Thymus (tissue), 11 donors: ENCODE measurements around the gene TLCD5. TPM values are rescaled to one million over a fixed set of nuclear protein-coding genes. Genes with fewer than 3 reads are reported as not detected.

Experiments
- DNase-seq, 9 donors: peaks; one replicate each; pipeline ENCODE4 v3.0.0-alpha.2; 2013; ENCODE audit warnings: low spot score in 9 of 9, low read depth in 6 of 9, missing footprints in 1 of 9
- H3K27ac ChIP-seq, 2 donors: one replicate each; pipeline ENCODE4 v1.5.1; 2013; ENCODE audit warnings: control low read depth in 1 of 2, low read depth in 1 of 2, low read length in 1 of 2, mild to moderate bottlenecking in 1 of 2, moderate library complexity in 1 of 2
- H3K27me3 ChIP-seq, 2 donors: one replicate each; pipeline ENCODE4 v1.5.1; 2013; ENCODE audit warnings: low read length in 1 of 2; ENCODE audit not compliant: control insufficient read depth in 2 of 2, insufficient read depth in 1 of 2
- H3K36me3 ChIP-seq, 2 donors: one replicate each; pipeline ENCODE4 v1.5.1; 2013; ENCODE audit warnings: low read length in 1 of 2, mild to moderate bottlenecking in 1 of 2, moderate library complexity in 1 of 2; ENCODE audit not compliant: control insufficient read depth in 2 of 2, insufficient read depth in 2 of 2
- H3K4me1 ChIP-seq, 2 donors: one replicate each; pipeline ENCODE4 v1.5.1; 2013; ENCODE audit warnings: low read length in 2 of 2; ENCODE audit not compliant: control insufficient read depth in 2 of 2, insufficient read depth in 2 of 2
- H3K4me3 ChIP-seq, 2 donors: one replicate each; pipeline ENCODE4 v1.5.1; 2013; ENCODE audit warnings: low read length in 2 of 2, control low read depth in 1 of 2, mild to moderate bottlenecking in 1 of 2
- H3K9me3 ChIP-seq, 2 donors: one replicate each; pipeline ENCODE4 v1.5.1; 2013; ENCODE audit warnings: low read length in 1 of 2, mild to moderate bottlenecking in 1 of 2; ENCODE audit not compliant: control insufficient read depth in 2 of 2, insufficient read depth in 1 of 2
- WGBS: extraction: QIAGEN DNeasy Blood & Tissue Kit; methylation state at CpG from one replicate; pipeline ENCODE4 v1.1.7; 2013; 5-methylcytosine and 5-hydroxymethylcytosine counted together
- polyA plus RNA-seq: library from polyadenylated mRNA; stranded (reverse); fragments of 200-250 nt; gene quantifications from one replicate; pipeline ENCODE4 v1.2.3, GENCODE V29; 2013
- total RNA-seq: library from RNA; stranded (reverse); fragments of 120-200 nt; gene quantifications from one replicate; pipeline ENCODE4 v1.2.4, GENCODE V29; 2013
- donor health status: healthy.

The TLCD5 gene
- total and polyA plus RNA-seq, 2 donors, result 1.1 to 2.1 TPM

DNA sequence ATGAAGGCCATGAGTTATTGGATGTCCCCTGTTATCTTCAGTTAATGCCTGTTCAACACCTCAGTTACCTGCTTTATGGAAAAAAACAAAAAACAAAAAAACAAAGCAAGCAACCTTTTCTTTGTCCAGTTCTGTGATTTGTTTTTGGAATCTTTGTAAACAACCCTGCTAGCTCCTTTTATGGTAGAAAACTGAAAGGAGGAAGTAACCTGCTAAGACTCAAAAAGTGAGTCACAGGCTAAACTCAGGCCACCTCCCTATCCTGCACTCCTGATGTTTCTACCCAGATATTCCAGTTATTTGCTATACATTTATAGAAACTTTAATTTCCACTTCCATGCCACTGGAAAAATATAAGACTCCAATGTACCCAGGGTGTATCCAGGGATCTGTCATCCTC, 20.6 kb upstream of the TLCD5 start:
- Histone ChIP-seq H3K4me3 (no peak overlapping the region), H3K4me1 (no peaks in the 10 kb centered on the region), H3K27me3 (peaks cover 0 to 3% of the 10 kb centered on the region in 2 donors), H3K9me3 (no peaks in the 10 kb centered on the region), H3K36me3 (no peaks in the 10 kb centered on the region), H3K27ac (no peak overlapping the region)
- no peak for DNase-seq

DNA sequence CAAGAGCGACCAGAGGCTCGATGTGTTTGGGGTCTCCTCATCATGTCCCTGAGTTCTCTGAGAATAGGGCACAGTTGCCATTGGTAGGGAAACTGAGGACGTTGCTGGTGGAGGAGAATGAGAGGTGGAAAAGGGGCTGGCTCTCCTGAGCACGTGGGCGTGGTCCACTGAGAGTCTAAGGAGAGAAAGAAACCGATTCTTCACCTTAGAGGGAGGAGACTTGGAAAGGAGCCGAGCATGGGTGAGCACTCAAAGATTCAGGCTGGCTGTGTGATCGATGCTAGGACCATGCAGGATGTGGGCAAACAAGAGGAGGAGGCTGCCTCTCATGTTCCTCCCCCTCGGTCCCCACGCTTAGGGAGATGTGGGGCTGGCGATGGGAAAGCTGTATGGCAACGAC, 19.8 kb upstream of the TLCD5 start:
- Histone ChIP-seq H3K36me3 (no peaks in the 10 kb centered on the region), H3K27me3 (peaks cover 0 to 2% of the 10 kb centered on the region in 2 donors), H3K4me3 (no peak overlapping the region), H3K4me1 (no peaks in the 10 kb centered on the region), H3K9me3 (no peaks in the 10 kb centered on the region), H3K27ac (no peak overlapping the region)
- 88% methylated on average over 12 of the region's 12 CpGs for WGBS
- no peak for DNase-seq

DNA sequence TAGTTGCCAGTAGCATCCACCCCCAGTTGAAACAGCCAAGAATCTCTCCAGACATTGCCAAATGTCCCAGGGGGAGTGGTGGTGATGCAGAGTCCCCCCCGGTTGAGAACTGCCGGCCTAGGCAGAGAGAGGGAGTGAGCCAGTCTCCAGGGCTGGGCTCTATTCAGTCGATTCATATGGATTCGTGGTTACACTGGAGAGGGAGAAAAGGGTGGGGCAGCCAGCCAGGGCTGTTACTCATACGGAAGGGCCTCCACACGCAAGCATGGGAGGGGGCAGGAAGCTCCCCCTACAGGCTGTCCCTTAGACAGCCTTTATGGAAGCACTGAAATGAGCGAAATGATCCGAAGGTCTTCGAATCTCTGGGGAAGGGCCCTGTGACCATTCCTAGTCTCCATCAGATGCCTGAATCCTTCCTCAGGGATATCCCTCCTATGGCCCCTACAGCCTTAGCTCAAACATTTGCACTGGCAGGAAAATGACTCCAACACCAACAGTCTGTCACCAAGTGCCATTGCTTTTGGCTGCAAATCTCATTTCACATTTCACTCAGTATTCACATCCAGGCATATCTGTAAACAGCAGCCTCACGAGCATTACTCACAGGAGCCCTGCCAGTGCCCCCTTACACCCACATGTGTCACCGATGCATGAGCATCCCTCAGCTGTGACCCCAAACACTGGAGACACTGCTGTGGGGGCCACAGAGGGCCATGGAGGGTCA, 18.4 kb upstream of the TLCD5 start:
- Histone ChIP-seq H3K4me1 (no peaks in the 10 kb centered on the region), H3K36me3 (no peaks in the 10 kb centered on the region), H3K4me3 (no peak overlapping the region), H3K27ac (no peak overlapping the region), H3K9me3 (no peaks in the 10 kb centered on the region), H3K27me3 (peaks cover 0 to 2% of the 10 kb centered on the region in 2 donors)
- no peak for DNase-seq
- WGBS, result 92% methylated on average over 11 of the region's 11 CpGs

DNA sequence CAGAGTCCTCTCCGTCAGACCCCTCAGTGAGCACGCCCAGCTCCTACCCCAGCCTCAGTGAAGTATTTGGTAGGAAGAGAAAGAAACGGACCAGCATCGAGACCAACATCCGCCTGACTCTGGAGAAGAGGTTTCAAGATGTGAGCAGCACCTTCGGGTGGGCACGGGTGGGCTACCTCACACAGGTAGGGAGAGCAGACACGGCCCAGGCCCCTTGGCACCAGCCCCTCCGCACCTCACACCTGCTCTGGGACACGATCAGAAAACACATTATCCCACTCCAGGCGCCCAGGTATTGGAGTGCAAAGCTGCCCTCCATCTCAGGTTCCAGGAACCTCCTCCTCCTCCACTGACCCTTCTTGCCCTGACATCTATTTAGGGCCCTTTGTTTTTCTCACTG, 17.6 kb upstream of the TLCD5 start:
- DNase-seq, result no peak
- 94% methylated on average over 11 of the region's 11 CpGs for WGBS
- no peaks in the 10 kb centered on the region for H3K36me3 ChIP-seq
- no peak overlapping the region for H3K27ac ChIP-seq
- H3K4me3 ChIP-seq, result no peak overlapping the region
- H3K27me3 ChIP-seq, result peaks cover 0 to 2% of the 10 kb centered on the region in 2 donors
- H3K9me3 ChIP-seq, result no peaks in the 10 kb centered on the region
- no peaks in the 10 kb centered on the region for H3K4me1 ChIP-seq

DNA sequence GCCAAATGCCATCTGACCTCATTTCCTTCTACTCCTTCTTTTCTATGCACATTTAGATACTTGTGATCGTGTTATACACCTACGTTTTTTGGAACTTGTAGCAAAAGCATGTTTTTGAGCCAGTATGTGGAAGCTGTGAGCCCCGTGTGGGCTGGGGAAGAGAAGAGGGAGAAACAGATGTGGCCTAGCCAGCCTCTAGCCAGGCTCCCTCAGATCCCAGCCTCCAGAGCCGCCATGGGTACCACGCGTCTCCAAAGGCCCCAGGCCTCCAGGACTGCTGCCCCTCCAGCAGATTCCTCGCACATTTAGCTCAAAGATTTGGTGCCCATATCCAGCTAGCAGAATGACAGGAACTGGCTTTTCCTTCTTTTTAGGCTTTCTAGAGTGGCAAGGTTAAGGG, 17.0 kb upstream of the TLCD5 start:
- H3K27me3 ChIP-seq, result peaks cover 0 to 2% of the 10 kb centered on the region in 2 donors
- H3K36me3 ChIP-seq, result no peaks in the 10 kb centered on the region
- H3K4me1 ChIP-seq, result no peaks in the 10 kb centered on the region
- H3K9me3 ChIP-seq, result no peaks in the 10 kb centered on the region
- 96% methylated on average over 7 of the region's 7 CpGs for WGBS
- no peak overlapping the region for H3K4me3 ChIP-seq
- DNase-seq, result no peak
- H3K27ac ChIP-seq, result no peak overlapping the region

DNA sequence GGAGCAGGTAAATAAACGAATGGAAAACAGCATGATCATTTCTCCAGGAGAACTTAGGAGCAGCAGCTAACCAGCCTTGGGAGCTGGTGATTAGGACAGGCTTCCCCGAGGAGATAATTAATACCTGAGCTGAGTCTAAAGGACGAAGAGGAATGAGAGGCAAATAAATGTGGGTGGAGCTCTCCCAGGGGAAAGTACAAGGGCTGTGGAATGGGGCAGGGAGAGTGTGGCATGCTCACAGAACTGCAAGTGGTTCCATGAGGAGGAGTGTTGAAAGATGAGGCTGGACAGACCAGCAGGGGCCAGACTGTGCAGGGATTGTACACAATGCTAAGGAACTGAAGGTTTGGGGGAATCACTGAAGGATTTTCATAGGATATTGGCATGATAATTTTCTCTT, 14.2 kb upstream of the TLCD5 start:
- Histone ChIP-seq H3K4me1 (no peaks in the 10 kb centered on the region), H3K27ac (no peak overlapping the region), H3K27me3 (peaks cover 0 to 5% of the 10 kb centered on the region in 2 donors), H3K4me3 (no peak overlapping the region), H3K9me3 (no peaks in the 10 kb centered on the region), H3K36me3 (no peaks in the 10 kb centered on the region)
- WGBS, result 92% methylated on average over 3 of the region's 3 CpGs
- DNase-seq, result no peak

DNA sequence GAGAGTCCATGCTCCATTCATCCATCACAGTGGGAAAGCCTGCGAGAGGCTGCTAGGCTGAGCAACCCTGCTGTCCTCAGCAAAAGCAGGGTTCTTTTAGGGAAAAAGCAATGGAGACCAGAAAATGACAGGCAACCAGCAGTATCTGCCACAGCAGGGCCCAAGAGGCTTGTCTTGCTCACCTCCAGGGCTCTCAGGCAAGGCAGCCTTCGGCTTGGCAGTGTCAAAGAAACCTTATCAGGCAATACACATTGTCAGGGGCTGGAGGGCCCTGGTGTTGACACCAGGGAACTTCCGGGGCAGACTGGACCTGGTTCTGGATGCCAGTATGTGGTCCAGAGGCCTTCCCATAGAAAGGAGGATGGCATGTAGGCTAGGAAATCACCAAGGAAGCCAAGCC, 10.2 kb upstream of the TLCD5 start:
- WGBS, result 94% methylated on average over 3 of the region's 3 CpGs
- H3K36me3 ChIP-seq, result no peaks in the 10 kb centered on the region
- H3K4me1 ChIP-seq, result no peaks in the 10 kb centered on the region
- H3K27me3 ChIP-seq, result peaks cover 0 to 14% of the 10 kb centered on the region in 2 donors
- no peak for DNase-seq
- H3K27ac ChIP-seq, result no peak overlapping the region
- H3K9me3 ChIP-seq, result no peaks in the 10 kb centered on the region
- H3K4me3 ChIP-seq, result no peak overlapping the region

DNA sequence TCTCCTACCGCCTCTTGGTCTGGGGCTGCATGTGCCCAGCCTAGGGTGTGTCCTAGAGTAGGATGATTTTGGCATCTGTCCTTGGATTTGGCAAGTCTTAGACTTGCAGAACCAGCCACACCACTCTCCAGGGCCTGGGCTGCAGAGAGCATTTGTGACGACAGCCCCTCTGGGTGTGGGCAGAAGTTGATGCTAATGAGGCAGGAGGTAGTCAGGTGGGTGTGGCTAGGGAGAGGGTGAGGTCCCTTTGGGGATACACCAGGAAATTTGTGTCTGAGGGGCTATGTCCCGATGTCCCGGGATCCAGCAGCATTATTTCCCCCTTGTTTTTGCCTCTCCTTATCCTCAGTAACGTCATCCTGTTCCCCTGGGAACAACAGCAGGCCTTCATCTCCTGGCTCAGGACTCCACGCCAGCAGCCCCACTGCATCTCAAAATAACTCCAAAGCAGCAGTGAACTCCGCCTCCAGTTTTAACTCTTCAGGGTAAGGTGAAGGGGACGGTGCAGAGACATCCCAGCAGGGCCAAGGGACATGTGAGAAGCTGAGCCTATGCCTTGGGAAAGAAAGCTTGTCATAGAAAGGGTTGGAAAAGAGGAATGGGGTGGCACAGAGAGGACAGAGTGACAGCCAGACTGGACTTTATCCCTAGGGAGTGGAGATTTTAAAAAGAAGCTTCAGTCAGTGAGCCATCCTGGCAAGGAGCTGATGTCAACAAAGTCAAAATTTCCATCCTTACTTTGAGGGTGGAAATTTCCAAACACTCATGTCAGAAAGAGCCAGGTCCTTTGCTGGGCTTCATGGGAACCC, 8.0 kb upstream of the TLCD5 start:
- no peaks in the 10 kb centered on the region for H3K4me1 ChIP-seq
- no peaks in the 10 kb centered on the region for H3K36me3 ChIP-seq
- 71% methylated on average over 8 of the region's 8 CpGs for WGBS
- no peak overlapping the region for H3K4me3 ChIP-seq
- H3K9me3 ChIP-seq, result no peaks in the 10 kb centered on the region
- peaks cover 0 to 14% of the 10 kb centered on the region in 2 donors for H3K27me3 ChIP-seq
- no peak overlapping the region for H3K27ac ChIP-seq
- DNase-seq, result no peak

DNA sequence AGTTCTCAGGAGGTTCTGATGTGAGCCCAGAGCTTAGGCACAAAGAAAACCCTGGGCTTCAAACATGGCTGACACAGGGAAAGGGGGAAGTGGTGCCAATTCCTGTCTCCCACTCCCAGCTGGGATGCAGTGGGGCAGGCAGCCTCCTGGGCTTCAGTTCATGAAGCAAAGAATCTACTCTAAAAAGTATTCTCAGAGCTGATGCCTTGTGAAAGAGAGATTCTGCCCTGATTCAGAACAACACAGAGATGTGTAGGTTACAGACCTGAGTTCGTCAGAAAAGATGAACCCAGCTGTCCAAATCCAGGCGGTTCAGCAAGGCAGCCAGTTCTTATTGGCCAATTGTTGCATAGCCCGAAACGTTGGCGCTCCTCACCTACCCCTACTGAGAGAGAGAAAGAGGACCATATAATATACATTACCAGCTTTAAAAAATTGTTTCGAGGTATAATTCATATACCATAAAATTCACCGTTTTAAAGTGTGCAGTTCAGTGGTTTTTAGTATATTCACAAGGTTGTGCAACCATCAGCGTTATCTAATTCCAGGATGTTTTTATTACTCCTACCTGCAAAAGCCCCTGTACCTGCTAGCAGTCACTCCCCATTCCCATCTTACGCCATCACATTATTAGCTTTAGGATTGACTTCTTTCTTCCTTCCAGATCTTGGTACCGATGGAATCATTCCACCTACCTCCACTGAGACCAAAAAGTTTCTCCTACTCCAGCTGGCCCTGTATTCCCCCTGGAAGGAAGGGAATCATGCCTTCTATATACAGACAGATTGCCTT, 7.2 kb upstream of the TLCD5 start:
- H3K36me3 ChIP-seq, result no peaks in the 10 kb centered on the region
- no peaks in the 10 kb centered on the region for H3K4me1 ChIP-seq
- 94% methylated on average over 10 of the region's 10 CpGs for WGBS
- H3K4me3 ChIP-seq, result no peak overlapping the region
- DNase-seq, result no peak
- H3K9me3 ChIP-seq, result no peaks in the 10 kb centered on the region
- H3K27me3 ChIP-seq, result peaks cover 0 to 17% of the 10 kb centered on the region in 2 donors
- no peak overlapping the region for H3K27ac ChIP-seq
